Mucosa of gallbladder (tissue), 1 donor: ENCODE results near the gene PPIL6. TPM values are rescaled to one million over a fixed set of nuclear protein-coding genes. Genes with fewer than 3 reads are reported as not detected.

ENCODE experiments used
- DNase-seq: peaks from one replicate; pipeline ENCODE4 v3.0.0-alpha.2; 2020; ENCODE audit warnings: low spot score
- total RNA-seq: library from RNA; stranded (reverse); gene quantifications from one replicate; pipeline ENCODE4 v1.2.1, GENCODE V29; 2021
- donor health status: DM: no; HTN: no; CAD: no.

PPIL6 gene
- total RNA-seq, 1 donor from 2014 or later: 2.6 TPM

DNA sequence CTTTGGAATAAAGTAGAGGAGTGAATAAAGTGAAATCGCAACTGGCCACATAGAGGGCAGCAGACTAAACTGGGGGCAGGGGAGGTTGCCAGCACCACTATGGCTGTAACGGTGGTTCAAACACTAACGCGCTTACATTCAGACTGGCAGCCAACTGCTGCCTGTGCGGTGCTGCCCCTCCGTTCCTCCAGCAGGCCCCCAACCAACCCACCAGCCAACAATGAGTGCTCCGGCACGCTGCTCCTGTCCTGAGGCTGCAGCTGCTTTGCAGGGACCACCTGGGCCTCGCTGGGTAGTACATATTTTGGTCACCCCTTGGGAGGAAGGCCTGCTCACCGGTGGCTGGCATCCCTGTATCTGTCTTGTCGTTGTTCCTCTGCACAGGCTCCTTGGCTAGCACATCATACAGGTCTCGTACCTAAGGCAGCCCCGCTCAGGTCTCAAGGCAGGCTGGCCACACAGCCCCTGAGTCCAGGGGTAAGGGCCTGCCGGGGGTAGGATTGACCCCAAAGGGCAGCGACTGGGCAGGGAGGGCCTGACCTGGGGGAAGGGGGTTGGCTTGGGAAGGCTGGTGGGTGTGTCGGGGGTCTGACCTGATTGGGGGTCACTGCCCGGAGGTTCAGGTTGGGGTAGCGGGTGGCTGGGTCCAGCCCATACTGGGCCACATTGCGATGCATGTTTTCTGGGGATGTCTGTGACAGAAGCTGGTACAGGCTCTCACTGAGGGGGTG lies 8.8 kb upstream of the PPIL6 start:
- DNase-seq: no peak

DNA sequence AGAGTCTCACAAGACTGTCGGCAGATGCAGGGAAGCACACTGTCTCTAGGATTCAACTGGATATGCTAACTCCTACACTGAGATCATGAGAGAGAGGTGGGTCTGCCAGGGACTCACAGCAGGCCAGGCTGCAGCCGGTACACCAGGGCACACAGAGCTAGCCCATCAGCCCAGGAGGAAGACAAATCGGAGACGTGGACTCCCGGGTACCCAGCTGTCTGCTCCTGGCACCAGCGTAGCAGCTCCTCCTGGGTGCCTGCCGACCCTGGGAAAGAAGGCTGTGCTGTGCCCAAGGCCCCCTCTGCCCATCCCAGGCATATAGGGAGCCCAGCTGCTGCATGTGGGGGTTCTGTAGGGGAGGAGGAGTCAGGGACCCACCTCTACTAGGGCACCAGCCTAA lies 8.2 kb upstream of the PPIL6 start:
- DNase-seq: no peak

DNA sequence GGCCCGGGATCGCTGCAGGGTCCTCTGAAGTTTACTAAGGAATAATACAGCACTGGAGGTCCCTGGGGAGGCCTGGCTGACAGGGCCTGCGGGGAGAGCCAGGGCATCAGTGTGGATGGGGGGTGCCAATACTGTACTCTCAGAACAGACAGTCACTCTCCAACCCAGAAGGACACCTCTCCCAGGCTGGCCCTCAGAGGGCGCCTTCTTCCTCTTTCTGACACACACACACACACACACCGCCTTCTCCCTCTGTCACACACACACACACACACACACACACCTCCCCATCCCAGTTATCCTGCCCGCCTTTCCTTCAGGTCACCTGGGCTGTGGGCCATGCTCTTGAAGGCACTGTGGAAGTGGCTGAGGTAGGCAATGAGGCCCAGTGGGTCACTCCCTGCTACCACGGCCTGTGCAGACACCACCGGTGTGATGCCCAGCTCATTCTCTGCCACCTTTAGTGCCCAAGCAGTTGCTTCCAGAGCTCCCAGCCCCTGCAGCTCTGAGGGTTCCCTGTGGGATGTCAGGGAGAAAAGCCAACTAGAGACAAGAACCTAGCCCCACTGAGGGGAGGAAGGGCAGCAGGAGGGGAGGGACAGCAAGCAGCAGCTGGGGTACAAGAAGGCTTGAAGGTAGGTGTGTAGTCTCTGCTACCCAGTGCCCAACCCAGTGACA lies 7.6 kb upstream of the PPIL6 start:
- DNase-seq: no peak

DNA sequence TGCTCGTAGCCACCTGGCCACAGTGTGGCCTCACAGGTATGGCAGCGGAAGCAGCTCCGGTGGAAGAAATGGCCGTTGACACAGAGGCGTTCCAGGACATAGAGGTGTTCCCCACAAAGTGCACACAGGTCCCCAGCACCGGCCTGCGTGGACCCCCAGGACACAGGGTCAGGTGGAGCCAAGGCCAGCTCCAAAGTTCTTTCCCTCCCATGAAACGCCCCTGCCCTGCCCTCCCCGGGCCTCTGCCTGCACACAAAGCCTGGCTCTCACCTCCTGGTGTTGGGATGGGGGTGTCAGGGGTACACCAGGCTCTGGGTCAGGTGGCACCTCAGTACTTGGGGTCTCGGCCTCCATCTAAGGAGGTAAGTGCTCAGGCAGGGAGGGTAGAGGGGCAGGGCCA lies 6.7 kb upstream of the PPIL6 start:
- DNase-seq: no peak

DNA sequence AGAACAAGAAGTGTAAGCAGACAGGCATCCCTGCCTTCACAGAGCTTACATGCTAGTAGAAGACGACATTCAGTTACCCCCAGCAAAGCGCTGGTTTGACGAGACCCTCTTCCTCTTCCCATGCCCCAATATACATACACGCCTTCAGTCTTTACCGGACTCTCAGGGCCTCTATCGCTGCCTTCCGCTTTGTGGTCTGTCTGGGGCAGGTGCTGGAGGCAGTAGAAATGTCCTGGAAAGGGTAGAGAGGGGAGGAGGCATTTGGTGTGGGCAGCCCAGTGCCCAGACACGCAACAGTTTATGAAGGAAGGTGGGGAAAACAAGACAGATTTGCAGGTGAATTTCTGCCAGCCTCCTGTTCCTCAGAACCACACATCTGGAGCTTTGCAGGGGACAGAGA lies 6.1 kb upstream of the PPIL6 start:
- no peak for DNase-seq

DNA sequence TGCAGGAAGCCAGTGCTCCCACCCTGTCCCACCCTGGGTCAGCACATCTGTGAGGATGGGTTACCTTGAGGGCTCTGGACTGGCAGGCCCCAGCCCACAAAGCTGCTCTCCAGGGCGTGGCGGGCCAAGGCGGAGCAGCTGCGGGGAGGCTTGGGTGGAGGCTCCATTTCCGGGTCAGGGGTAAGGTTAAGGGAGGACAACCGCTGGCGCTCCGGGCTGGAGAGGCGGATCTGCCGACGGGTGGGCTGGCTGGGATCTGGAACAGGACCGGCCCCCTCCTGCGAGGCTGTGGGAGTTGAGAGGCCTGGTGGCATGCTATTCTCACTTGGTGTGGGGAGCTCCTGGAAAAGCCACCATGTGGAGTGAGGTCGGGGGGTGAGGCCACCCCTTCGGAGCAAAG lies 5.6 kb upstream of the PPIL6 start:
- no peak for DNase-seq

DNA sequence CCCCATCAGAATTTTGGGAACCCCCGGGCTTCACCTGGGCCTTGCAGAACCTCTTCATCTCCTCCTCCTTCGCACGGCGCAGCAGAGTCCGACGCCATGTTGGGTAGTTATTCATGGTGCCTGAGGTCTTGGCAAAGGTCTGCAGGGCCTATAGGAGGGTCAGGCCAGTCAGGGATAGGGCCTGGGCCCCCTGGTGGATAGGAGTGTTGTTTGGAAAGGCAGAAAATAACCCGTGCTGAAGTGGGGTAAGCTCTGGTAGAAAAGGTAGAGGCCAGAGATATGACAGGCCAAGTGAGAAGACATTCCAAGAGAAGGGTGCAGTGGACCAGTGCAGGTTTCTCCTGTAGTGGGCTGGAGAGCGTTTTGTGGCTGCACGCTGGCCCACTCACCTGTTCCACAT lies 5.0 kb upstream of the PPIL6 start:
- DNase-seq: no peak

DNA sequence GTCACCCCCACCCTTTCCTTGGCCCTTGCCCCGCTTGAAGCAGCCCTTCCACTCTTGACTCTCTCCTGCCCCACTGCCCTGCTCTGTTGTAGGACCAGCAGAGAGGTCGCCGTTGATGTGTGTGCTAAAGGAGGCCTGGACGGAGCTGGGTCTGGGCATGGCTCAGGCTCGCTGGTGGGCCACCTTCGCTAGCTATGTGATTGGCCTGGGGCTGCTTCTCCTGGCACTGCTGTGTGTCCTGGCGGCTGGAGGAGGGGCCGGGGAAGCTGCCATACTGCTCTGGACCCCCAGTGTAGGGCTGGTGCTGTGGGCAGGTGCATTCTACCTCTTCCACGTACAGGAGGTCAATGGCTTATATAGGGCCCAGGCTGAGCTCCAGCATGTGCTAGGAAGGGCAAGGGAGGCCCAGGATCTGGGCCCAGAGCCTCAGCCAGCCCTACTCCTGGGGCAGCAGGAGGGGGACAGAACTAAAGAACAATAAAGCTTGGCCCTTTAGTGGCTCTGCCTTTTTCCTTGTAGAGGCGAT lies 3.1 kb upstream of the PPIL6 start:
- DNase-seq: no peak

DNA sequence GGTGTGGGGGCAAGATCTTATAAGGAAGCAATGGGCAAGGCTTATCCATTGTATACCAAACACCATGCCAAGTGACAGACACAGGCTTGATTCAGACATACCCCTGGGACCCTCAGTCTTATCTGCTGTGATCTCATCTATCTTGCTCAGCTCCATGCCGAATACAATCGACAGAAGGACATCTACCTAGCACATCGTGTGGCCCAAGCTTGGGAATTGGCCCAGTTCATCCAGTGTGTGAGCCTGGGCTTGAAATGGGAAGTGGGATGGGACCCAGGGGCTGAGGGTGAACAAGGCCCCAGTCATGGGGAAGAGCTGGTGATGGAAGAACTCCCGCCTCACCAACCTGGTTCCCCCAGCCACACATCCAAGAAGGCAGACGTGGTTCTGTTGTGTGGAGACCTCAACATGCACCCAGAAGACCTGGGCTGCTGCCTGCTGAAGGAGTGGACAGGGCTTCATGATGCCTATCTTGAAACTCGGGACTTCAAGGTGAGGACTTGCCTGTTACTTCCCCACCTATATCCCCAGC lies 2.0 kb upstream of the PPIL6 start:
- no peak for DNase-seq

DNA sequence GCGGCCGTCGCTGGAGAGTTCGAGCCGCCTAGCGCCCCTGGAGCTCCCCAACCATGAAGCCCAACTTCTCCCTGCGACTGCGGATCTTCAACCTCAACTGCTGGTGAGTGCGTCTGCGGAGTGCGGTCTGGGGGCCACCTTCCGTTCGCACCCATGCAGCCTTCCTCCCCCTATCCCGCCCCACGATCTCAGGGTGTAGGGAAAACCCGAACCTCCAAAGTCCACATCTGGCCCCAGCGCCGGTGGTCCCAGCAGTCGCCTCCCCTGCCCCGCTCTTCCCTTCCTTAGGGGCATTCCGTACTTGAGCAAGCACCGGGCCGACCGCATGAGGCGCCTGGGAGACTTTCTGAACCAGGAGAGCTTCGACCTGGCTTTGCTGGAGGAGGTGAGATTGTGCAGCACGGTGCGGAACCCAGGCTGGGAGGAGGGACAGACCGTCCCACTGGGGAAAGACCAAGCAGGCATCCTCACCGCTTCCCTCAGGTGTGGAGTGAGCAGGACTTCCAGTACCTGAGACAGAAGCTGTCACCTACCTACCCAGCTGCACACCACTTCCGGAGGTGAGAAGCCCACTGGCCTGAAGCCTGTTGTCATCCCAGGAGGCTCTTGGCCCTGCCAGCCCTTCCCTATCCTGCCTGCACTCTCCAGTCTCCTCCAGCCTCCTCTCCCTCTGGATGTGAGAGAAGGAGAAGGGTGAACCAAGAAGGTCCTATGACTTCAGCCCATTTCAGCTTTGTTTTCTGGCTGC lies 815 bp upstream of the PPIL6 start:
- no peak for DNase-seq

DNA sequence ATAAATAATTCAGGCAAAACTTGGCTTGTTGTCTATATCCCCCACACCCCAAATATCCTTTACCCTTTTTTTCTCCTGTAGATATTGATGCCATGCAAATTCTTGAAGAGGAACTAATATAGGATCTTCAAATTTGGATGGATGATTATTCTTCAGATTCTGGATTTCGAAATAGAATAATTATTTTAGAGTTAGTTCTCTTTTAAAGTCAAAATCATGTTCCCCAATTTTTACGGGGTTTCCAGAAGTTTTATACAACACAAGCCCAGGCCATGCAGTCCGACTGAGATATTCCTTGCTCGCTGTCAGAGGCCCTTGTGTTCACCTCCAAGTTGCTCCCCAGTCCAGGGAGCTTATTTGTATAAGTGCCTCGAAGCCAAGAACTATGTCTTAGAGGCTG lies 4.4 kb downstream of the PPIL6 start:
- DNase-seq: no peak

DNA sequence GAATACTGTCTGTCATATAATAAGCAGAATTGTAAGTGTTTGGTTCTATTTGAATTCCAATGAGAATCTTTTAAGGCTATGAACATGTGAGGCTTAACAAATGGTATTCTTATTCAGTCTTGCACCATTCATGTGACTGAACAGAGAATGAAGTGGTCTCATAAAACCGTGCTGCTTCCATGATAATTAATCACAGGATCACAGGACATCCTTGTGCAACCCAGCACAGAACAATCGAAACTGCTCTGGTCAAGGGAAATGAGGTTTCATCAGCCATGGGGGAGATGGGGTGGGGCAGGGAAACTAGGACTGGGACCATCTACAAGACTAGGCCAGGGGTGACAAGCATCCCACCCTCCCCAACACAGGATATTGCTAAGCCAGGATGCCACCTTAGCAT lies 6.0 kb downstream of the PPIL6 start:
- no peak for DNase-seq

DNA sequence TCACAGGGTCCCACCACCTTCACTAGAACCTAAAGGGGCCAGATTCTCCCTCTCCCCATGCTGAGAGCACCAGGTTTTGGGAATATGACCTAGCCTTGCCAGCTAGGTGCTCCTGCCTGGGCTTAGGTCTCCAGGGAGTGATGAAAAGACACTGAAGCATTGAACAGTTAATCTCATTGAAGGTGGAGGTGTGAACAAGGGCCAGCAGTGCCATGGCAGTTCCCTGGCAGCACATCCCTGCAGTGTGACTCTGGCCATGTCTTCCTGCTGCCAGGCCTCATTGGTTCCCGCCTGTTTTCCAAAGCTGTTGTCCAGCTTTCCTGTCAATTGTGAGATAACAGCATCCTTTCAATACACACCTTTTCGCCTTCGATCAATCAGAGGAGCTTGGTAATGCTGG lies 10.9 kb downstream of the PPIL6 start:
- DNase-seq: no peak

DNA sequence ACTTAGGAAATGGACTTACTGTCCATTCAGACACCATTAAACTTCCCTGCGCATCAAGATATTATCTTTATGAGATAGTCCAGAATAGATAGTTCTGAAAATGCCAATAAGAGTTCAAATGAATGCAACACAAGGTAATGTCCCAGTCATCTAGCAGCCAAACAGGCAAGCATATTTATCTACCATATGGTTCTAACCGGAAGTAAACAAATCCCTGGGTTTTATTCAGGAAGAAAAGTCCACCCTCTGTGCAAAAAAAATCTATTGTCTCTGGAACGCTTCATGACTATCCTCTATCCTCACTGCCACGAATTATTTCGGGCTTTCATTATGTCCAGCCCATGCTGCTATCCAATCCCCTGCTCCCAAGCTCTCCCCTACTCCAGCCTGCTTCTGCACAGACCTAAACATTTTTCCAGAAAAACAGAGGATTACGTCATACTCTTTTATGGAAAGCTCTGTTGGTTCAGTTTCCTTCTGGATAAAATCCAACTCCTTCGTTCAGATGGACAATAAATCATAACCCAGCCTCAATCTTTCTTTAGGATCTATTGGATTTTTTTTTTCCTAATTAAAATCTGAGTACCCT lies 11.4 kb downstream of the PPIL6 start:
- DNase-seq: no peak

DNA sequence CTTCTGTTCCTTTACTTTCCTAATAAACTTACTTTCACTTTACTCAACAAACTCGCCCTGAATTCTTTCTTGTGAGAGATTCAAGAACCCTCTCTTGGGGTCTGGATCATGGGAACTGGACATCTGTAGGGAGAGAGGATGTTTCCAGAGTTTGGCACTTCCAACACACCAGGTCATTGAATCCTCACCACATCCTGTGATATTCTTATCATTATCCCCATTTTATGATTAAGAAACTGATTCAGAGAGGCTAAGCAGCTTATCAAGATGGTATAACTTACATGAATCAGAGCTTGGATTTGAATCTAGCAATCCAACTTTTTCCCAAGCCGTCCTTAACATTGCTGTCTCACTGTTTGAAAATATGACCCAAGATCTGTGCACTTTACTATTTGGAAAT lies 15.5 kb downstream of the PPIL6 start:
- no peak for DNase-seq

DNA sequence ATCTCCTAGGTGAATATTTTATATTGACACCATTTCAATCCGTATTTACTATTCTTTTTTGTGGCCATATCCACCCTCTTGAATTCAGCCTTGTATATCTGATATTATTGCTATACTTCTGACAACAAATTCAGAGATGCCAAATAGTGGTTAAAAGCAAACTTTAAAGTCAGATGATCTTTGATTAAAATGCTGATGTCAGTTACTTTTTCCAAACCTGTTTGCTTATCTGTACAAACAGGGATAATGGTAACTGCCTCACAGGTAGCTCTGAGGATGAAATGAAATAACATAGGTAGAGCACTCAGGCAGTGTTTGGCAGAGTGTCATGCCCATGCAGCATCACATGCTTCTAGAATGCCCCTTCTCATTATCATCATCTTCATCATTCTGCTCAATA lies 19.2 kb downstream of the PPIL6 start:
- no peak for DNase-seq

DNA sequence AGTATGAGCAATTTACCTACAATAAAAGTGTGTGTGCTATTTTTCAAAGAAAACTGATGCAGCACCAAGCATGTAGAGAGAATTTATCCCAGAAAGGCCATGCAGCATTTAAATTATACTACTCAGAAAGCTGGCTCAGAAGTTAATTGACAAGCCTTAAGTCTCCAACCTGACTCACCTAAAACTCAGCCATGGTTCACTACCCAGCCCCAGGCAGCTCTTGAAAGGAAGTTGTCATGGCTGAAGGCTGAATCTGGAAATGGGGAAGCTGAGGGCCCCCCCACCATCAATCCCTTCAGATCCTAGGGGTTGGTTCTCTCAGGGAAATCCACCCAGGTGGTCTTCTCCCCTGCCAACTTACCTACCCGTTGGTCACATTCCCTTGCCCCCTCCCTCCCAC lies 19.7 kb downstream of the PPIL6 start:
- DNase-seq: no peak

DNA sequence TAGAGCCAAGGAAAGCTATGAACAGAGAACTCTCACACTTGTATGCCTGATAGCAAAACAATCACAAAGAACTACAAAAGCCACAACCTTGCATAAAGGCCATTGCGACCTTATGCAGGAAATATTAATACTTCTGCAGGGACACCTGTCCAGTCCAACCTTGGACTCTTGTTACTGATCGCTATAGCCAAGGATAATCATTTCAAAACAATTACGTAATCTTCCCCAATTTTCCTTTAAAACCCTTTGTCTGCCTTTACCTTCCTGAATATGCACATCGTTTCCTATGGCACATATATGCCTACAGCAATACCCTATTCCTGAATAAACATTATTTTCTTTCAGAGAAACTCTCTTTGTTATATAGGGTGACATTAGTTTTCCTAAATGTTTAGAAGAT lies 22.8 kb downstream of the PPIL6 start:
- DNase-seq: no peak

DNA sequence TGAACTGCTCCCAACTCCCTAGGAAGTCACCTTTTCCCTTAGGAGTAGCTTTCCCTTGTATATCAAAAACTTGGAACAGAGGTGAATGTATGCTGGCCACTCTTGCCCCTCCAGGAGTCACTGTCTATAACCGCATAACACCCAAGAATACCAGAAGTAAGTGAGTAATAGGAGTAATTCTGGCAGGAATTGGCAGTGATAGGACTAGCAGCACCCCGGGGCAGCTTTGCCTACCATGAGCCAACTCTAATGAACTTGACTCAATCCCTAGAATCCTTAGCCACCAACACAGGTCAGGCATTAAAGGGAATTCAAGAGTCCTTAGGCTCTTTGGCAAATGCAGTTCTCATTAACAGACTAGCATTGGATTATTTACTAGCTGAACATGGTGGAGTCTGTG lies 29.4 kb downstream of the PPIL6 start:
- DNase-seq: no peak

DNA sequence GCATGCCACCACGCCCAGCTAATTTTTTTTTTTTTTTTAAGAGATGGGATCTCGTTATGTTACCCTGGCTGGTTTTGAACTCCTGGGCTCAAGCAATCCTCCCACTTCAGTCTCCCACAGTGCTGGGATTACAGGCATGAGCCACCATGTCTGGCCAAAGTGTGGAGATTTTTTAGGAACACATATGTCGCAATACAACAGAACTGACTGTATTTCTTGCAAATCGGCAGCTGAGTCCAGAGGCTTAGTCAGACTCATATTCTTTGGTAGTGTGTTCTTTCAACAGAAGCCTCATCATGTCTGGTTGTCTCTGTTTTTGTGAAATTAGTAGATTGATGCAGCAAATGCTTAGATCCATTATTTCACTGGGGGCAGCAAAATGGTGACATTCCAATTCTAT lies 34.2 kb downstream of the PPIL6 start:
- DNase-seq: no peak

DNA sequence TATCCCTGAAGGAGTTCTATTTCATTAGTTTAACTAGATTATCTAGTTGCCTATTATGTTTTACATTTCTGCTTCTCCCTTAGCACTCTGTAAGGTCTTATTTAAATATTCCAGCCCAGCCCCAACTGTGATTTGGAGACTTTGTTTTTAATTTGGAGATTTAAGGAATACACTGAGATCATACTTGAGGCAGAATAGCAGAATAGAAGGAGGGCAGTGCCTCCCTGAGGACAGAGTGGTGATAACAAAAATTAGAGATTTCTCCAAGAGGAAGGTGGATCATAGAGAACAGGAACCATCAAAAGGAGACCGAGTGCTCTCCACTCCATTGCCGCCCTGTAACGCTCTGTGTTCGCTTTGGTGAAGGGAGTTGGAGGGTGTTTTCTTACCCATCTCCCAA lies 43.4 kb downstream of the PPIL6 start:
- no peak for DNase-seq

DNA sequence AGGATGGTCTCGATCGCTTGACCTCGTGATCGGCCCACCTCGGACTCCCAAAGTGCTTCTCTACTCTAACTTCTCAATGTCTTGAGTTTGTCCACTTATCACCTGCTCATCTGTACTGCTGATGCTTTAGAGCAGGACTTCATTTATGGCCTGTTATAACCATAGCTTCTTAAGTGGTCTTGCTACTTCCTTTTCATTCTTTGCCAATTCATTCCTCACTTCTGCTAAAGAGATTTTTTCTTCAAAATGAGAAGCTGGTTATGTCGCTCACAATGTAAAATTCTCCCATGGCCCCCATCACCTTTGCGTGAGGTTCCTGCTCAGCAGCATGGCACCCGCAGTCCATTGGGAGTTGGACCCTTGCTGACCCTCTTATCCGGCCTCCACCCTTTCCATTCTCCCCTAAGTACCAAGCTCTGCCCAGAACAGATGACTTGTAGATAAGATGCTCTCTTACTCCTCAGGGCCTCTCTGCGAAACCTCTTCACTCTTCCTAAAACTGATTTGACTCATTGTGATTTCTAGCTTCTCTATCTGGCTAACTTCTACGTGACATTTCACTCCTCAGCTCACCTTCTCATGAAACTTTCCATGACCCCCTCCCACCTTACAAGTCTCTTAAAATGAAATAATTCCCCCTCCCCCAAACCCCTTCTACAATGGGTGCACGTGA lies 44.2 kb downstream of the PPIL6 start:
- no peak for DNase-seq
